Kidney capillary endothelial cell (primary cell): Measurements from ENCODE around the gene TRMT11.
A peak's percentile ranks its signal among the peaks of the same experiment; 100 is the strongest.
"Not testable (repeated sequence)": the region's sequence is repeated elsewhere in the genome, so short reads cannot be mapped to it uniquely, and the experiment has no call there.

Experiments used
- DNase-seq: peaks from one replicate; pipeline ENCODE4 v3.0.0-alpha.2; 2018; ENCODE audit warnings: low spot score

Gene TRMT11

DNA sequence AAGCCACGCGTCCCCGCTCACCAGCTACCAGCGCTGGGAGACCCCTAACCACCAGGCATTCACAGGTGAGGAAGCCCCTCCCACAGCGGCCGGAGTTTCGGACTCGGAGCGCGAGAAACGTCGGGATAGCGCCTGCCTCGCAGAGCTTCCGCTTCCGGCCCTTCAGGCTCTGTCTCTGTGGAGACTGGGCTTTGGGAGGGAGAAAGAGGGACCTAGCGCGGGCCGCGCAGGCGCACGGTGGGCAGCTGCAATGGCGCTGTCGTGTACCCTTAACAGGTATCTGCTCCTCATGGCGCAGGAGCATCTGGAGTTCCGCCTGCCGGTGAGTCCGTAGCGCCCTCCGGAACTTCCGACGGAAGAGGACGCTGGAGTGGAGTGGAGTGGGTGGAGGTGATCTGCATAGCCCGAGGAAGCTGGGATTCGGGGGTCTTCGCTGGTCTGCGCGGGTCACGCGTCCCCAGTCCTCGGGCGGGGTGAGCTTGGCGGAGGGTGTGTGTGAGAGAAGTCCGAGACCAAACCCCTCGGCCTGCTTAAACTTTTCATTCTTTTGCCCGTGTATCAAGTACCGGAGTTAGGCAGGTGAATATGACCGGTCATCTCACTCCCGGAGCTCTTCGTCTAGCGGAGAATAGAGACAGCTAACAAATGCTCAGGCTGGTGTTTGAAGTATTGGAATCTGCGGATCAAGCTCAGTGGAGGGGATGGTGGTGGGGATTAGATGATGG is at the start of gene TRMT11:
TSS of gene TRMT11 (plus strand) at position 240 of the 725 bp plus-strand sequence. CDS start at position 251, 11 bp downstream.
- DNase-seq, result peak; percentile 82

DNA sequence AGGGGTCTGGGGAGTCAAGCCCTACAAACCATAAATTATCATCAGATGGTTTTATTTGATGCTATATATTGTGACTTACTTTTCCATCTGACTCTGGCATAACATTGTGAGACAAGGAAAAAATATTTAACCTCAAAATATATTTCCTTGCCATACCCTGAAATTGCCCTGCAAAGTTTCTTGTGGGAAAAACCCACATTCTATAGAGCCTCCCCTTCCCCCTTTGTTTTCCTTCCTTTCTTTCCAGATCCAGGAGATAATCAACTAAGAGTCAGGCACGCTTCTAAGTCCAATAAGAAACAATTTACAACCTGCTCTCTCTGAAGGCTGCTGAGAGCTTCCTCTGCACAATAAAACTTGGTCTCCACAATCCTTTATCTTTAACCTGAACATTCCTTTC is 47.3 kb upstream of the TRMT11 start:
- DNase-seq, result no peak

DNA sequence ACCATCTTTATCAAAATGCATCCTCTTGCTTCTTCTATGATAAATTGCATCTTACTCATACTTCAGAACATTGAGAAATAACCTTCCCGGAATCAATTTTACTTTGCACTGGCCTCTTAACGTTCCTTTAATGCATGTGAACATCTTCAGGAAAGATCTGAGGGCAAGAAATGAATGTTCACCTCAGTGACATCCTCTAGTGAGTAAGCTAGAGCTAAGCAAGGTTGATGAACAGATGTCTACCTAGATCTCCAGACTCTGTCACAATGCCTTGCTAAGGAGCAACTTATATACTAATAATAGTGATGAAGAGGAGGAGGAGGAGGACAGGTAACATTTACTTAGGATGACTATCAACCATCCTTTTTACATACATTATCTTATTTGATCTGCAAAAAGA is 46.5 kb upstream of the TRMT11 start:
- no peak for DNase-seq

DNA sequence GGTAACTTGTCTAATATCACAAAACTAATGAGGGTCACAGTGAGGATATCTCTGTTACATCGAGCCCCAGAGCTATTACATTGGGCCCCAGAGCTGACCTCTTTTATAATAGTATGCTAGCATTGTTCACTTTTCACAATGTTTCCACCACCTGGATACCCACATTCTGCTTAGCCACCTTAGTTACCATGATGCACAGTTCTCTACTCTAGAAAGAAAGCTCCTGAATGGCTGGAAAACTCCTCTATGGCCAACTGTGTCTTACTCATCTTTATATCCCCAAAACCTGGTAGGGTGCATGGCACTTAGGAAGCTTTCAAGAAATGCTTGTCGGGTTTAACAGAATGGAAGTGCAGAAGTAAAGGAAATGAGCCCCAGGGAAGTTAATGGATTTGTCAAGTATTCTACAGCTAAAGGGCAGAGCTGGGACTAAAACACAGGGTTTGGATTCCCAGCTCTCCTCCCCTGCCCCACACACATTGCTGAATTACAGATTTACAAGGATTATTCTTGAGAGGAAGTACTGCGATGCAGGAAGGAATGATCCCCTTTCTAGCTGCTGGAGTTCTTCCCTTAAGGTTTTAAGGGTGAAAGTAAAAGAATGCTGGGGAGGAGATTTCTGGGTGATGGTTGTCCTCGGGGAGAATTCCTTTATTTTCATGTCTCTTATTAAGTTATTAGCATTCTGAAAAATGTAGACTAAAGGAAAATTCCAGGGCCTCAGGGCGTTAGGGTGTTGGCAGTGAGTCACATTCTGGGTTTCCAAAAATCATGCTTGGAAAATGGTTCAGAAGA is 45.9 kb upstream of the TRMT11 start:
- no peak for DNase-seq

DNA sequence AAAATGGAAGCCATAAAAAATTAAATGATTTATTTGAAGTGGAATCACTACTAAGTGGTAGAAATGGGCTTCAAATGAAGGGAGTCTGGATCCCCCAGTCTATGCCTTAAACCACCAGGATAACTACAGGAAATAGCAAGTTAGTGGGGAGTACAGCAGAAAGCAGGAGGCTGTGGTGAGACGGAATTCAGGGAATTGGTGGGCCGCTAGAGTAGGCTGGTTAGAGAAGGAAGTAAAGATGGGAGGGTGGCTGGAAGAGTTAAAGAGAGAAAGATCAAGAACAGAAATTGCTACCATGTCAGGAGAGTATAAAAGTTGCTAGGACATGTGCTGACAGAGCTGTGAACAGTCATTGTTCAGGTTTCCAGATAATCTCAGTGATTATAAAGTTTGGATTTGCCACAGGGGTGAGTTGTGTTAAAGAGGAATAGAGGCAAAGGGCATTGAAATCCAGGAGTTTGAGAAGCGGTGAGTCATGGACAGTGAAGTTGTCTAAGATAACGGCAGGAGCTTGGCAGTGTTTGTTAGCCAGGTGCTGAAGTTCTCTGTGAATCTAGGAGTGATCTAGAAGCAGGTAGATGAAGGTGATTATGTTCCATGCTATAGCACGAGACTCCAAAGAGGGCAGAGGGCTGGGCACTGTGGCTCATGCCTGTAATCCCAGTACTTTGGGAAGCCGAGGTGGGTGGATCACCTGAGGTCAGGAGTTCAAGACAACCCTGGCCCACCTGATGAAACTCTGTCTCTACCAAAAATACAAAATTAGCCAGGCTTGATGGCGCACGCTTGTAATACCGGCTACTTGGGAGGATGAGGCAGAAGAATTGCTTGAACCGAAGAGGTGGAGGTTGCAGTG is 43.4 kb upstream of the TRMT11 start:
- DNase-seq, result no peak

DNA sequence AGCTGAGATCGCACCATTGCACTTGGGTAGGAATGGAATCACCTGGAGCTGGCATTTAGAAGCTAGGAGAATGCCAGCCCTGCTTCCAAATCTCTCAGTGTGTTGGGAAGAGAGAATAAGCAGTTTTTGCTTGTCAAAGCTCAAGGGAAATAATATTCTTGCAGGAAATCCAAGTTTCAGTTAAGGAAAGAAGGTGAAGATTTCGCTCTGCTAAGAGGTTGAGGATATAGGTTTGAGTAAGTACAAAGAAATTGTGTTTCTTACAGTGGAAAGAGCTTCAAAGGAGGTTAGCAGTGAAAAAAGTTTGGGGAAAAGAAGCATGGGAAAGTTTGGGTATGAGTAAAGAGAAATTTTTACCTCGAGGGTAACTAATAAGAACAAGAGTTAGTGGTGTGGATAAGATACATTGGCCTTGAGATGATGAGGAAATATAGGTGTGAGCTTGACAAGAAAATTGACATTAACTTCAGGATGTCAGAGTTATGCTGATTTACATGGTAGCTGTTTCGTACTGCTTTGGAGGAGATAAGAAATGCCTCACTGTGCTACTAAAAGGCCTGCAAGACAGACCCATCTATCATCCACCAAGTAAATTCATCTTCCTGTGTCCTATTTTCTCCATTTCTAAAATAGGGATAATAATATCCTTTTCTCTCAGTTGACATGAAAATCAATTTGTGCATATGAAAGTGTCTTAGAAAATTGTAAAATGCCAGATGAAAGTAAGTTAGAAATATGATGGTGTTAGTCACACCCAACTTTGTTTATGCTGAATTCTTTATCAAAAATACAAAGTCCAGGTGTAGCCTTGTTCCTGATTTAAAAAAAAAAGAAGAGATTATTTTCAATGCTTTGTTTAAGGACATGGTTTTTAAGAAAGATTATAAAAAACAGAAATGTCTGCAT is 42.6 kb upstream of the TRMT11 start:
- DNase-seq, result no peak

DNA sequence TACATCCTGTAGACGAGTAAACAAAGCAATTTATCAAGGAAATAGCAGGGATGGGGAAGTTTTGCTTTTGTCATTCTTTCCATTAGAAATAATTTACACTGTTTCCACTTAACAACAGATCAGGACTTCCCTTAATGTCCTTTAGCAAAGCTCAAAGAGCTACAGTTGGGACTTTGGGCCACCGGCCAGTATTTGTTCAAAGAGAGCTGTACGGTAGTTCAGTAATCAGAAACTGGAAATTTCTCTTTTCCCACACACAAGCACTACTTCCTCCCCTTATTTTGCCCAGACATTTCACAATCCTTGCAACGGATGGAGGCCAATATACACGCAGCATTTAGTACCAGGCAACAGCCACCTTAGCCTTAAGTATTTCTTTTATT is 41.9 kb upstream of the TRMT11 start:
- DNase-seq, result no peak

DNA sequence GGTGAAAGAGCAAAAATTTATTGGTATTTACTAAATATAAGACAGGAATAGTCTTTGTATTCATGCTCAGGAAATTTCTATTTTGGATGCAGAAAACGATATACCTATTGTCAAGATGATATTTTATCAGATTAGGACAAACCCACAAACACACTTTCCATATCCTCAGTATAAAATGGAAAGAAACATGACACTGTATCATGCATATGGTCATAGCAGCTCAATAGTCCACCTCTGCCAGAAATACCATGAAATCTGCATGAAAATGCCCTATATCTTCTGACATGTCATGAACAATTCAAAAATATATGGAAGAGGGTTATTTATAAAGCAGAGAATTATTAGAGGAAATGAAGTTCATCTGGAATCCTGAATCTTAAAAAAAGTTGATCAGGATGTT is 41.4 kb upstream of the TRMT11 start:
- DNase-seq, result no peak

DNA sequence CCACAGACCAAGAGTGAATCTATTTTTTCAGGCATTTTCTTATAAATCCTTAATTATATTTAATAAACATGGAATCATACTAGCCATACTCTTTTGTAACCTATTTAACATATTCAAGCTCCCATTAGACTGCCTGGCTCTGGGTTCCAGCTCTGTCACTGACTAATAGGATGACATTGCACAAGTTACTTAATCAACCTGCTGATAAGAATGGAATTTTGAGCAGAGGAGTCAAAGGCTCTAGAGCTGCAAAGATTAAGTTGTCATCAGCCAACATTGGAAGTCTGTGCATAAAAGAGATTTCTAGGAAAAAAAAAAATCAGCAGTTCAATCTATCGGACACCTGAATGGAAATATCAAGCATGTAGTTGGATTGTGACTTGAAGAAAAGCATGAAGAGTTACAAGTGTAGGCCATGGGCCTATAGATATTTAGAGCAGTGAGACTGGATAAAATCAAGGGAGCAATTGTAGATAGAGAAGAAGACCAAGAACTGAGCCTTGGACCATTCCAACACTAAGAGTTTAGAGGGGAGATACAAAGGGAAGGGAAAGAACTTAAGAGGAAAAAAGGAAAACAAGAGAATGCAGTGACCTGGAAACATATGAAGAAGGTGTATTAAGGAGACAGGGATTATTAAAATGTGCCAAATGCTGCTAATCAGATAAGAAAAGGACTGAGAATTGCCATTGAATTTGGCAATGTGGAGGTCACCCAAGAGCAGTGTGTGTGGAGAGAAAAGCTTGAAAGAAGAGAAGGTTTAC is 40.8 kb upstream of the TRMT11 start:
- no peak for DNase-seq

DNA sequence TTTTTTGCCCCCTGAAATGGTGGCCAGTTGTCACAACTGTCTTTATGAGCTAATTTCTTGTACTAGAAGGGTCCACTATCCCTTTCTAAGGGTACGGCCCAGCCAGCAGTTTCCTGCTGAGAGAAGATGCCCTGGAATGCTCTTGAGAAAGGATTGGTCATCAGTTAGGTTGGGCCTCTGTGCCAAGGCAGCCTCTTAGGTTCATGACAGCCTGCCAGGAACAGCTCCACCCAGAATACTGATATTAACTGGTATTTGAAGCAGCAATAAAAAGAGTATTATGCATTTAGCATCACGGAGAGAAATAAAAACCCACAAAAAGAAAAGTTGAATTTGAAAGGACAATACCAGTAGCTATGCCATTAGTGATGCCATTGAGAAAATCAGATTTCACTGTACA is 38.7 kb upstream of the TRMT11 start:
- DNase-seq, result no peak

DNA sequence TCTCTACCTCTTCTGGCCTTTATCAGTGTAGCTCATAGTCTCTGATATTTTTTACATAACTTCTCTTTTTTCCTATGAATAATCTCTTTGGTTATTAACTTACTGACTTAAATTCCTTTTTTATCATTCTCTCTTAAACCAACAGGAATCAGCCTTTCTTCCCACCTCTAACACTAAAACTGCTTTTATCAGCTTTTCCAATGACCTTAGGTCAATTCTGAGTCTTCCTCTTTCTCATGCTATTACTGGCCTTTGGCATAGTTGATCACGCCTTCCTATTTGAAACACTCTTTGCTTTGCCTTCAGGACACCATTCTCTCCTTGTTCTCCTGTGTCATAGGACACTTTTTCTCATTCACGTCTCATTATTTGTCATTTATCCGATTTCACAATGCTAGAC is 37.9 kb upstream of the TRMT11 start:
- no peak for DNase-seq

DNA sequence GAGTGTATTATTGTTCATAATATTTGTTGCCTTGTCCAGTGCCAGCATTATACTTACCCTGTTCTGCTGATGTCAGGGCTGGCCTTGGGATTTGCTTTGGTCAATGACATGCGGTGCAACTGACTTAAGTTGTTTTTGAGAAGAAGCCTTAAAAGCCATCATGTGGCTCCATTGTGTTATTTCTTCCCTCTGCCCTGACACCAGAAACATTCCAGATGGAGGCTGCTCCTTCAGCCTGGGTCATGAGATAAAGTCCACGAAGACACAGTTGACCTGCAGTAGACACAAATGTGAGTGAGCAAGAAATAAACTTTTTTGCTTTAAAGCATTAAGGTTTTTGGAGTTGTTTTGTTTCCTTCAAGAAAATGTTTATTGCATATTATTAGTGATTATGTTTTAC is 37.3 kb upstream of the TRMT11 start:
- DNase-seq, result no peak

DNA sequence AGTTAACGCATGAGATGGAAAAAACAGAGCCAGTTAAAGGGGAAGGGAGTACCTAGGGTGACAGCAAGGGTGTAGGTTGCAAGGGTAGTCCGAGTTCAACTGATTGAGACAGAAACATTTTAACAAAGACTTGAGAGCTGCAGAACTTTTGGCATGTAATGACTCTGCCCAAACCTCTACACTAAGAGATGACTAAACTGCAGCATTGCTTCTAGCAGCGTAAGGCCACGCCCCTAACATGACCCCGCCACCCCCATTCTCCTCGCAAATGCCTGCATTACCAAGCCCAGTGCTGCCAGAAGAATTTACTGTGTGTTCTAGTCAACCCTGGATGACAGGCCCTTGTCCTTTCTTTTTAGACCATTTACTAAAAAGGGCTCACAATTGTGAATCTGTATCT is 36.0 kb upstream of the TRMT11 start:
- no peak for DNase-seq

DNA sequence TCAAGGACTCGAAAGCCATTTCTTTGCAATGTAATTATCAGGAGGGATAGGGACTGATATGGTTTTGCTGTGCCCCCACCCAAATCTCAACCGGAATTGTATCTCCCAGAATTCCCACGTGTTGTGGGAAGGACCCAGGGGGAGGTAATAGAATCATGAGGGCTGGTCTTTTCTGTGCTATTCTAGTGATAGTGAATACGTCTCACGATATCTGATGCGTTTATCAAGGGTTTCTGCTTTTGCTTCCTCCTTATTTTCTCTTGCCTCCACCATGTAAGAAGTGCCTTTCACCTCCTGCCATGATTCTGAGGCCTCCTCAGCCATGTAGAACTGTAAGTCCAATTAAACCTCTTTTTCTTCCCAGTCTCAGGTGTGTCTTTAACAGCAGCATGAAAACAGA is 35.6 kb upstream of the TRMT11 start:
- not testable (repeated sequence) for DNase-seq

DNA sequence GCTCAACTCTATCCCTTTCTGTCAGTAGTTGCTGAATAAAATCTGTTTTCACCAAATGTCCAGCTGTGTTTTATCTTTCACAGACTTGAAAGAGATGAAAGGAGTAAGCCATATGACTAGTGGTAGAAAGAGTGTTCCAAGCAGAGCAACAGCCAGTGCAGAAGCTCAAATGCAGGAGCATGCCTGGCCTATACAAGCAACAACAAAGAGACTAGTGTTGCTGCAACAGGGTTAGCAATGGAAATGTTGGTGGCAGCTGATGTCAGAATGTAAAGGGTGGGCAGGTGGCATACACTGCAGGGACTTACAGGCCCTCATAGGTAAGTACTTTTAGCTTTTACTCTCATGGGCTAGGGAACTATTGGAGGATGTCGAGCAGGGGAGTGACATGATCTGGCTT is 35.0 kb upstream of the TRMT11 start:
- DNase-seq, result no peak

DNA sequence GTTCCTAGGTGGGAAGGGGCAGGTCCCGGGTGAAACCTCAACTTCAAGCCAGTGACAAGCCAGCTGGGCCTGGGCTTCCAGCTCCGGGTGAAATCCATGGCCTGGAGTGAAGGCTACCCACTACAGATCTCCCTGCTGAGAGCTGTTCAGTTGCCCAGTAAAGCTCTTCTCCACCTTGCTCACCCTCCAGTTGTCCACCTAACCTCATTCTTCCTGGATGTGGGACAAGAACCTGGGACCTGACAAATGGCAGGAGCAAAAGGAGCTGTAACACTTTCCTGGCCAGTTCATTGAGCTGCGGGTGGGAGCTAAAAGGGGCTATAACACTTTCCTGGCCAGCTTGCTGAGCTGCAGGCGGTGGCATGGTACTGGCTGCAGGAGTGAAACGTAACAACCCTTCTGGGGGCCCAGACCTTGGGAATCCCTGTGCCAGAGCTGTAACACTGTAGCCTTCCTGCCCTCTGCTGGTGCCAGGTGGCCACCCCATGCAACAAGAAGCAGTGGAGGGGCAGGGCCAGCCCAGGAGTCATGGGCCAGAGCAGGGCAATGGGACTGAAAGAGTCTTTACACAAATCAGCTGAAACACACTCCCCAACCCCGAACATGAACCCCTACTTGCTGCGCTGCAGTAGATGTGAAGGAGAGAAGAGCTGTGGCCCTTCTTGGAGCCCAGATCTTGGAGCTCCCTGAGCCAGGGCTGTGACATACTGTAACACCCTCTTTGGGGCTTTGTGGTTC is 33.4 kb upstream of the TRMT11 start:
- DNase-seq, result no peak

DNA sequence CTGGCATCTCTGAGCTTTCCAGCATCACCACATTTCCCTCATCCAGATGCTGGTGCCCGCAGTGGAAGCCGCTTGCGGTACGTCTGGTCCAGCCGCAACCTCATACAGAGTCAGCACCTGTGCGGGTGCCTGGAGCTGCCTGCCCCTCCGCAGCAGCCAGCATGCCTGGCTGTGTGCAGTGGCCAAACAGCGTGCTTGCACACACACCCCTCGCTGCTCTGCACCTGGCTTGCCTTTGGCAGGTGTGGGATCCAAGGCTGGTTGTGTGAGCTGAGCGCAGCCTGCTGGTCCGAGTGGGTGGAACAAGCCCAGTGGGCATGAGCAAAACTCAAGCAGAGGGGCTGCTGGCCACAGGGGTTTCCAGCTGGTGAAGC is 32.9 kb upstream of the TRMT11 start:
- DNase-seq, result no peak

DNA sequence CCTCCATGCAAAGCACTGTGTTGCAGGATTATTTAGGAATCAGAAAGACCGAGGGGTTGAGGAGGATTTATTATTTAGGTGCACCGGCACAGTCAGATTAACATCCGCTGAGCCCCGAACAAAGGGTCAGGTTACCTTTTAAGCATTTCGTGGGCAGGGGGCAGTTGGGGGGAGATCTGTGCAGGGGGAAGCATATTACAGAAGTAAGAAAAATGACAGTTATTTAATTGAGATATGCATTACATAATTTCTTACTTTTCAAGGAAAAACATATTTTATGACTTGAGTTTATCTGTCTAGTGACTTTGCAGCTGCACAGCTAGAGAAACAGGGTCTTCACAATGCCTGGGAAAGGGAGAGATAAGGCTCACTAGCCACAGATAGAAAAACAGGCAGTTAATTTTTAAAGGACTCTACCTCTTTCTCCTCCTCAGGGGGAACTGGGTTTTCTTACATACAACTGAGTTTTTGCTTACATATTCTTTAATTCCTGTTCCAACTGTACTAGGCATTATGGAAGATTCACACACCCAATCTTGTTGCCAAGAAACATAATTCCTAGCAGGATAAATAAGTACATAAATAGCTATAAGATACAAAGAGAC is 31.5 kb upstream of the TRMT11 start:
- DNase-seq, result no peak

DNA sequence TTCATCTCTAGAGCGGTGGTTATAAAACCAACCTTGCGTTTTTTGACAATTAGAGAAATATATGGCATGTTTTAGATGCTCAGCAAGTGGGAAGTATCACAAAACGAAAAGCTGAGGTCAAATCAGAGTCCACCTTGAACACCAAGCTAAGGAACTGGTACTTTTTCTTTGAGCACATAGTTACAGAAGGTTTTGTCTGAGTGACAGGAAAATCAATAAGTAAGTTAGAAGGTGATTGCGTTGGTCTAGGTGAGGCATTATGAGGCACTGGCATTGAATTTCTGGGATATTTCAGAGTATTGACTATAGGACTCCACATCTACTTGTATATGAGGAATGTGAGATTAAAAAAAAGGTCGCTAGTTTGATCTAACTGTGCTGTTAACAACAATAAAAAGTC is 30.4 kb upstream of the TRMT11 start:
- DNase-seq, result no peak
